H1 (cell line): ENCODE data around the gene CDK5. TPM values are rescaled to one million over a fixed set of nuclear protein-coding genes. Genes with fewer than 3 reads are reported as not detected.
A peak's percentile ranks its signal among the peaks of the same experiment; 100 is the strongest.

ENCODE experiments used
- CTCF ChIA-PET: fragments of 300-600 bp; sonication (Branson Sonifier 250); formaldehyde crosslinking; loops from one replicate; lab custom pipeline; 2021; ENCODE audit not compliant: partially characterized antibody; lab: Charles Lee
- POLR2A ChIA-PET: fragments of 300-600 bp; sonication (Branson Sonifier 250); formaldehyde crosslinking; loops from one replicate; lab custom pipeline; 2021; ENCODE audit warnings: inconsistent platforms; ENCODE audit not compliant: partially characterized antibody; lab: Charles Lee
- DNase-seq, 2 experiments: peaks; one replicate each; pipeline versions ENCODE4 v3.0.0 to v3.0.0-alpha.2; 2010 to 2022; ENCODE audit warnings: low spot score in 2 of 2, low read depth in 1 of 2, mixed read lengths in 1 of 2
- FAIRE-seq: peaks from 2 replicates; lab custom pipeline; 2011; peaks lifted over from hg19 to GRCh38; lab: Jason Lieb, UNC
- H2AFZ ChIP-seq: 2 replicates; pipeline ENCODE4 v1.8.1; 2012; ENCODE audit warnings: low read length, inconsistent platforms
- H2AK5ac ChIP-seq: 2 replicates; pipeline ENCODE4 v1.6.1; 2013; ENCODE audit warnings: low read depth, low read length
- H2BK120ac ChIP-seq: replicated peaks from 2 replicates; pipeline ENCODE3; 2013; ENCODE audit warnings: low read depth, low read length, inconsistent platforms
- H2BK12ac ChIP-seq: 2 replicates; pipeline ENCODE4 v1.6.1; 2013; ENCODE audit warnings: low read depth, low read length
- H2BK15ac ChIP-seq: 2 replicates; pipeline ENCODE4 v1.6.1; 2013; ENCODE audit warnings: low read length
- H2BK20ac ChIP-seq: 2 replicates; pipeline ENCODE4 v1.6.1; 2013; ENCODE audit warnings: low read length
- H2BK5ac ChIP-seq: 2 replicates; pipeline ENCODE4 v1.6.1; 2013; ENCODE audit warnings: low read depth, low read length
- H3K14ac ChIP-seq: 2 replicates; pipeline ENCODE4 v1.6.1; 2013; ENCODE audit warnings: inconsistent platforms; ENCODE audit not compliant: insufficient read length
- H3K18ac ChIP-seq: 2 replicates; pipeline ENCODE4 v1.6.1; 2013; ENCODE audit warnings: low read length; ENCODE audit errors: extremely low read depth
- H3K23ac ChIP-seq: 2 replicates; pipeline ENCODE4 v1.6.1; 2013; ENCODE audit warnings: inconsistent platforms; ENCODE audit not compliant: insufficient read length
- H3K23me2 ChIP-seq: 2 replicates; pipeline ENCODE4 v1.6.1; 2013; ENCODE audit warnings: low read depth, low read length
- H3K27ac ChIP-seq: 2 replicates; pipeline ENCODE4 v1.6.1; 2011; ENCODE audit warnings: low read depth, low read length, inconsistent platforms
- H3K27me3 ChIP-seq, 4 experiments: replicated peaks in 1 of 4; 1 replicate in 1 of 4; 2 replicates in 3 of 4; pipeline versions ENCODE4 v1.6.1 to v1.8.1; 2011 to 2013; ENCODE audit warnings: low read length in 3 of 4, mild to moderate bottlenecking in 3 of 4, inconsistent platforms in 2 of 4, mixed read lengths in 2 of 4, moderate library complexity in 1 of 4; ENCODE audit not compliant: control insufficient read depth in 3 of 4, insufficient read depth in 3 of 4; ENCODE audit errors: extremely low read depth in 1 of 4
- H3K36me3 ChIP-seq, 4 experiments: 2 replicates each; pipeline versions ENCODE4 v1.6.1 to v1.8.1; 2011 to 2013; ENCODE audit warnings: mild to moderate bottlenecking in 4 of 4, low read length in 3 of 4, moderate library complexity in 2 of 4, control low read depth in 1 of 4, inconsistent platforms in 1 of 4; ENCODE audit not compliant: insufficient read depth in 4 of 4, control insufficient read depth in 2 of 4
- H3K4ac ChIP-seq: replicated peaks from 2 replicates; pipeline ENCODE3; 2013; ENCODE audit warnings: low read length, low read depth, mixed read lengths, inconsistent platforms; ENCODE audit not compliant: insufficient read length
- H3K4me1 ChIP-seq, 4 experiments: replicated peaks in 1 of 4; 1 replicate in 1 of 4; 2 replicates in 3 of 4; pipeline versions ENCODE4 v1.6.1 to v1.8.1; 2011 to 2013; ENCODE audit warnings: low read length in 3 of 4, inconsistent platforms in 2 of 4, mixed read lengths in 1 of 4; ENCODE audit not compliant: insufficient read depth in 4 of 4, control insufficient read depth in 3 of 4
- H3K4me2 ChIP-seq, 2 experiments: 2 replicates each; pipeline versions ENCODE4 v1.6.1 to v1.8.1; 2011 to 2013; ENCODE audit warnings: low read depth in 2 of 2, low read length in 2 of 2, control low read depth in 1 of 2, inconsistent platforms in 1 of 2, mild to moderate bottlenecking in 1 of 2; ENCODE audit not compliant: insufficient read depth in 1 of 2
- H3K4me3 ChIP-seq, 4 experiments: fragments of 200-600, 300-600 bp in 1 of 4; sonication (generic), shearing (Covaris generic), sonication (Bioruptor Twin) in 1 of 4; 2 replicates each; pipeline versions ENCODE4 v1.5.1 to v1.8.1; 2011 to 2016; ENCODE audit warnings: low read length in 4 of 4, low read depth in 3 of 4, control low read depth in 2 of 4, inconsistent platforms in 2 of 4, mild to moderate bottlenecking in 2 of 4, mixed read lengths in 1 of 4, moderate library complexity in 1 of 4; ENCODE audit not compliant: insufficient read depth in 2 of 4; ENCODE audit errors: extremely low read depth in 1 of 4
- H3K56ac ChIP-seq: replicated peaks from 2 replicates; pipeline ENCODE3; 2013; ENCODE audit warnings: low read depth, mild to moderate bottlenecking, mixed read lengths, low read length, inconsistent platforms; ENCODE audit not compliant: insufficient read length
- H3K79me1 ChIP-seq: 2 replicates; pipeline ENCODE4 v1.6.1; 2013; ENCODE audit warnings: low read depth, low read length, control low read depth
- H3K79me2 ChIP-seq, 2 experiments: 2 replicates each; pipeline versions ENCODE4 v1.6.1 to v1.8.1; 2012 to 2013; ENCODE audit warnings: low read length in 2 of 2, mild to moderate bottlenecking in 2 of 2, inconsistent platforms in 1 of 2; ENCODE audit not compliant: insufficient read depth in 2 of 2, control insufficient read depth in 1 of 2
- H3K9ac ChIP-seq, 4 experiments: replicated peaks in 1 of 4; 1 replicate in 1 of 4; 2 replicates in 3 of 4; pipeline versions ENCODE4 v1.6.1 to v1.8.1; 2011 to 2013; ENCODE audit warnings: low read depth in 3 of 4, low read length in 3 of 4, control low read depth in 2 of 4, mild to moderate bottlenecking in 2 of 4, moderate library complexity in 2 of 4, inconsistent platforms in 1 of 4; ENCODE audit errors: extremely low read depth in 1 of 4
- H3K9me3 ChIP-seq, 2 experiments: 2 replicates each; pipeline versions ENCODE4 v1.6.1 to v1.8.1; 2012 to 2013; ENCODE audit warnings: mild to moderate bottlenecking in 2 of 2, moderate library complexity in 2 of 2, control low read depth in 1 of 2, inconsistent platforms in 1 of 2, low read depth in 1 of 2, low read length in 1 of 2, mixed read lengths in 1 of 2; ENCODE audit not compliant: insufficient read depth in 2 of 2
- H4K20me1 ChIP-seq, 2 experiments: replicated peaks in 1 of 2; 2 replicates each; pipeline versions ENCODE3 to v1.8.1; 2011 to 2013; ENCODE audit warnings: inconsistent platforms in 2 of 2, low read length in 2 of 2, mild to moderate bottlenecking in 1 of 2; ENCODE audit not compliant: insufficient read depth in 2 of 2, control insufficient read depth in 1 of 2
- H4K5ac ChIP-seq: 2 replicates; pipeline ENCODE4 v1.6.1; 2013; ENCODE audit warnings: low read length, low read depth, mixed read lengths, inconsistent platforms; ENCODE audit not compliant: insufficient read length
- H4K8ac ChIP-seq: 2 replicates; pipeline ENCODE4 v1.8.0; 2013; ENCODE audit warnings: mild to moderate bottlenecking, moderate library complexity, low read length, inconsistent platforms; ENCODE audit not compliant: insufficient read depth; ENCODE audit errors: extremely low read depth
- H4K91ac ChIP-seq: replicated peaks from 2 replicates; pipeline ENCODE3; 2013; ENCODE audit warnings: low read length, mixed read lengths, inconsistent platforms; ENCODE audit not compliant: insufficient read length
- BCL11A ChIP-seq, 2 experiments: IDR thresholded peaks; one replicate each; pipeline ENCODE4 v1.6.1; 2011; ENCODE audit warnings: low read depth in 2 of 2, low read length in 2 of 2, mild to moderate bottlenecking in 2 of 2
- E2F6 ChIP-seq: IDR thresholded peaks from 2 replicates; pipeline ENCODE4 v1.6.1; 2012; ENCODE audit warnings: inconsistent platforms
- KDM4A ChIP-seq: IDR thresholded peaks from one replicate; pipeline ENCODE4 v1.7.1; 2012; ENCODE audit warnings: low read depth, mild to moderate bottlenecking, moderate library complexity, low read length, inconsistent platforms; ENCODE audit not compliant: severe bottlenecking
- MAFK ChIP-seq: IDR thresholded peaks from 2 replicates; pipeline ENCODE4 v1.6.1; 2012; ENCODE audit warnings: low read depth, mild to moderate bottlenecking, improper control_type of control experiment, low read length
- POLR2AphosphoS5 ChIP-seq: IDR thresholded peaks from 2 replicates; pipeline ENCODE4 v1.6.1; 2011; ENCODE audit warnings: low read depth, low read length
- RNF2 ChIP-seq: fragments of 200-900, 300-1000 bp; sonication (generic); IDR thresholded peaks from 2 replicates; pipeline ENCODE4 v1.7.1; 2016; ENCODE audit warnings: borderline replicate concordance, low read depth, mild to moderate bottlenecking, antibody characterized with exemption, low read length; ENCODE audit not compliant: poor library complexity, severe bottlenecking; ENCODE audit errors: missing control alignments
- SP2 ChIP-seq: IDR thresholded peaks from 2 replicates; pipeline ENCODE4 v1.6.1; 2012; ENCODE audit warnings: mild to moderate bottlenecking, low read length, inconsistent platforms
- SP4 ChIP-seq: IDR thresholded peaks from 2 replicates; pipeline ENCODE4 v1.6.1; 2012; ENCODE audit warnings: low read length, inconsistent platforms
- TEAD4 ChIP-seq: IDR thresholded peaks from 2 replicates; pipeline ENCODE4 v1.6.1; 2012; ENCODE audit warnings: low read depth, low read length, inconsistent platforms, mixed read lengths
- ZNF274 ChIP-seq: IDR thresholded peaks from 2 replicates; pipeline ENCODE4 v1.7.0; 2012; ENCODE audit warnings: low read length, borderline replicate concordance; ENCODE audit errors: extremely low read depth
- WGBS, 2 experiments: shearing (Covaris generic) in 1 of 2; methylation state at CpG; one replicate each; pipeline versions ENCODE4 v1.1.6 to v1.1.7; 2013 to 2015; ENCODE audit warnings: low lambda C conversion rate in 2 of 2, mixed read lengths in 2 of 2, inconsistent platforms in 1 of 2, low coverage in 1 of 2, missing lambda C conversion rate in 1 of 2; ENCODE audit not compliant: insufficient replicate concordance in 2 of 2, insufficient coverage in 1 of 2, insufficient read length in 1 of 2; ENCODE audit errors: extremely low coverage in 1 of 2, missing lambda C conversion rate in 1 of 2; 5-methylcytosine and 5-hydroxymethylcytosine counted together
- polyA plus RNA-seq, 7 experiments: library from polyadenylated mRNA; depleted of rRNA in 3 of 7; stranded (reverse) in 5 of 7; unstranded in 2 of 7; fragments of >200 nt in 5 of 7; fragments of 200-250 nt in 2 of 7; gene quantifications; 1 replicate in 5 of 7; 2 replicates in 1 of 7; 4 replicates in 1 of 7; pipeline versions ENCODE4 v1.2.1 to v1.2.3, GENCODE V29; 2011 to 2013; ENCODE audit warnings: missing spikeins in 2 of 7, mixed read lengths in 2 of 7
- total RNA-seq: library from RNA; stranded (reverse); fragmentation: NEBNext Ultra II Directional; extraction: Animal tissue kit (Norgen Biotek cat#: 25700); gene quantifications from 2 replicates; pipeline ENCODE4 v1.2.1, GENCODE V29; 2021

The CDK5 gene
- total and polyA plus RNA-seq, 2 of the 8 experiments (the other 6 are each of a cell fraction or from before 2014, with no cell fraction given), result 22.8 to 37.2 TPM

GRCh38 chr7:151018421-151019129, 39.1 kb downstream of the CDK5 start:
- Histone ChIP-seq H3K56ac (no peak overlapping the region), H2BK120ac (peak overlapping the region; percentile 65), H3K79me2 (no peaks in the 10 kb centered on the region), H2BK15ac (no peak overlapping the region; the same call in 1 of the 2 replicates), H4K20me1 (no peaks in the 10 kb centered on the region), H3K27me3 (peaks cover 8 to 46% (median 39%) of the 10 kb centered on the region in 4 experiments), H4K91ac (peak overlapping the region; percentile 86), H3K9me3 (no peaks in the 10 kb centered on the region), H3K4me3 (peak overlapping the region in 3 of 4 experiments; percentile 6 to 50 (median 14); a peak in 4 of 8 replicates), H3K36me3 (no peaks in the 10 kb centered on the region), H3K14ac (no peak overlapping the region), H3K27ac (no peak overlapping the region), H2BK5ac (no peak overlapping the region; the same call in 1 of the 2 replicates), H3K4me1 (peaks cover 0 to 26% (median 18%) of the 10 kb centered on the region in 4 experiments; a peak in 5 of 7 replicates), H3K23ac (no peak overlapping the region), H3K79me1 (no peaks in the 10 kb centered on the region; the same call in 1 of the 2 replicates), H2BK20ac (0 out of 2 replicates have a peak overlapping the region, but pooled peaks have one; percentile 80), H2BK12ac (peak overlapping the region; percentile 84; the same call in 1 of the 2 replicates), H3K9ac (peak overlapping the region in 2 of 4 experiments; percentile 6 to 8; a peak in 3 of 7 replicates), H4K8ac (peak overlapping the region; percentile 92), H2AFZ (peak overlapping the region; percentile 36; the same call in 1 of the 2 replicates), H3K4me2 (peak overlapping the region; percentile 36 to 75), H3K4ac (no peak overlapping the region), H3K23me2 (peaks cover 7% of the 10 kb centered on the region; the same call in 1 of the 2 replicates), H4K5ac (no peak overlapping the region), H2AK5ac (no peak overlapping the region), H3K18ac (peak overlapping the region; percentile 87)
- ChIA-PET POLR2A (interaction anchor here (0.5 to 3.2 kb wide), 14 partner anchors 9 to 591 kb away, joined by 3 to 18 read pairs (median 3); partner anchors contain the start of genes ABCB8 and FASTK), CTCF (interaction anchor here (0.6 to 8.0 kb wide), 41 partner anchors 8 to 1219 kb away, joined by 3 to 116 read pairs (median 6); partner anchors contain the start of genes ABCB8, AGAP3, ASIC3 and CDK5)
- no peak for FAIRE-seq
- WGBS, 2 experiments, result 6% methylated on average over 41 of the region's 82 CpGs; no CpG with 5 or more reads in 1 of the 2 experiments
- DNase-seq, result no peak
- TF ChIP-seq MAFK, result no peak
- TF ChIP-seq TEAD4, result no peak
- TF ChIP-seq RNF2, result peak; percentile 90
- TF ChIP-seq SP2, result no peak
- peak; percentile 100 for TF ChIP-seq E2F6
- TF ChIP-seq SP4, result no peak
- TF ChIP-seq KDM4A, result peak; percentile 90
- no peak for TF ChIP-seq BCL11A (IDR thresholded peaks at IDR 0.05; ENCODE audit: low read depth in 2 of 2, low read length in 2 of 2)
- TF ChIP-seq POLR2AphosphoS5, result 0 out of 2 replicates have a peak, but pooled peaks have one; percentile 26
- no peak for TF ChIP-seq ZNF274
